Skeletal muscle satellite cell (primary cell): ENCODE results near the gene MOCS2.

Experiments
- H3K27me3 ChIP-seq: 2 replicates; pipeline ENCODE4 v1.7.0; 2013; ENCODE audit warnings: low read length; ENCODE audit not compliant: control insufficient read depth, insufficient read depth
- H3K36me3 ChIP-seq: 2 replicates; pipeline ENCODE4 v1.7.0; 2013; ENCODE audit warnings: mild to moderate bottlenecking, control low read depth, low read length; ENCODE audit not compliant: insufficient read depth
- H3K4me1 ChIP-seq: 2 replicates; pipeline ENCODE4 v1.7.0; 2013; ENCODE audit warnings: low read length; ENCODE audit not compliant: control insufficient read depth, insufficient read depth
- H3K4me2 ChIP-seq: 2 replicates; pipeline ENCODE4 v1.7.0; 2013; ENCODE audit warnings: mild to moderate bottlenecking, low read length
- H3K4me3 ChIP-seq: 2 replicates; pipeline ENCODE4 v1.7.0; 2013; ENCODE audit warnings: low read length
- H3K9ac ChIP-seq: 2 replicates; pipeline ENCODE4 v1.7.0; 2013; ENCODE audit warnings: mild to moderate bottlenecking, low read depth, low read length, moderate library complexity
- H3K9me3 ChIP-seq: replicated peaks from 2 replicates; pipeline ENCODE4 v1.7.0; 2013; ENCODE audit warnings: mild to moderate bottlenecking, control low read depth, low read length

The MOCS2 gene

DNA sequence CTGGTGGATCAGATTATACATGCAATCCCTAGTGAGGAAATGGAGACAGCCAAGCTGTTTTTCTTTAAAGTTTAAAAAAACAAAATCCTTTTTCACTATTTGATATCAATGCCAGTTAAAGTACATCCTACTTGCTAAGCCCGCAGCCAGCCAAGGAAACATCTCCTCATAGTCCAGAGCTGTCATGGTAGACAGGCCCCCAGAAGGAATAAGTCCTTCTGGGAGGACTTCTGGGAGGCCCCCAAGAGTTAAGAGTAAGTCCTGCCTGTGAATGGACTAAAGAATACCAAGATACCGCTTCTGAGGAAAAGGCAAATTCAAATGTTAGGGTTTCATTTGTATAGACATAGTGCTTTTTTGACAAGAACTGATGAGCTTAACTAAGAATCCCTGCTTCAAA lies 38.3 kb downstream of the MOCS2 start:
- H3K9ac ChIP-seq, result no peak overlapping the region
- H3K4me2 ChIP-seq, result no peak overlapping the region
- H3K4me3 ChIP-seq, result no peak overlapping the region
- H3K9me3 ChIP-seq, result no peaks in the 10 kb centered on the region
- H3K36me3 ChIP-seq, result peaks cover 17% of the 10 kb centered on the region
- no peaks in the 10 kb centered on the region for H3K4me1 ChIP-seq
- no peaks in the 10 kb centered on the region for H3K27me3 ChIP-seq

DNA sequence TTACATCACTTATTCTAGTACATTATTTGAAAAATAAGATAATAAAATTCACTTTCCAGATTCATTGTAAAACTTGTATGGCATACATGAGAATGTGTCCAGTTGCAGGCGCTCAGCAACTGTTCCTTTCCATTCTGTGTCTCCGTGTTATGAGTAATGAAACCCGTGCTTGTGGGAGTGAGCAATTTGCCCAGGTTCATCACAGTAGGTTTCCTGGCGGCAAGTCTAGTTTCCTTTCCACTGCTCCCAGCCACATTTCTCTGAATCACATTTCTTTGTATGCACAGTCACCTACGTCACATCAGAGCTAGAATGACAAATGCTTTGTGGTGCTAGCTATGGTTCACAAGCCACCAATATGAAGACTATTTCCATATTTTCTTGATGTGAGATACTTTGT lies 39.9 kb downstream of the MOCS2 start:
- Histone ChIP-seq H3K9ac (no peak overlapping the region), H3K27me3 (no peaks in the 10 kb centered on the region), H3K36me3 (peaks cover 17% of the 10 kb centered on the region), H3K9me3 (no peaks in the 10 kb centered on the region), H3K4me2 (no peak overlapping the region), H3K4me3 (no peak overlapping the region), H3K4me1 (no peaks in the 10 kb centered on the region)

DNA sequence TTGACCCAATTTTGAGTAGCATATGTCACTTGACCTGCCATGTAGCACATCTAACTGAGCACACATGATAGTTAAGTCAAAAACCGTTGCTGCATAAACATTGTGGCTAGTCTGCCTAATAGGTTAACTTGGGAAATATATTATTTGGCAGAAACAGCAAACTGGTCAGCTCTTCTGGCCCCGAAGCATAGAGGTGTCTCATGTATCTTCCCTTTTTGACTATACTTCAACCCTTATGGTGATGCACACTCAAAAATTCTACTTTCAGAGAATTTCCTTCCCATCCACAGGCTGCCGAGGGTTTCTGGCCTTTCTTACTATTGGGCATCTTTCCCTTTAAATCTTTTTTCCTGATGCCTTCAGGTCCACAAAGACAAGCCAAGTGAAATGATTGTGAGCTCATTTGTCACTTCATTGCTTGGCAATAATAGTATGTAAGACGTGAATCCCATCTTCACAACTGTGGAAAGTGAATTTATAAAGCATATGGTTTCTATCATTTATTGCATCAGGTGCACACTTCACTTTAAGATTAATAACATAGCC lies 41.2 kb downstream of the MOCS2 start:
- Histone ChIP-seq H3K36me3 (peaks cover 17% of the 10 kb centered on the region), H3K4me3 (no peak overlapping the region), H3K27me3 (no peaks in the 10 kb centered on the region), H3K9me3 (no peaks in the 10 kb centered on the region), H3K4me2 (no peak overlapping the region), H3K9ac (no peak overlapping the region), H3K4me1 (no peaks in the 10 kb centered on the region)

DNA sequence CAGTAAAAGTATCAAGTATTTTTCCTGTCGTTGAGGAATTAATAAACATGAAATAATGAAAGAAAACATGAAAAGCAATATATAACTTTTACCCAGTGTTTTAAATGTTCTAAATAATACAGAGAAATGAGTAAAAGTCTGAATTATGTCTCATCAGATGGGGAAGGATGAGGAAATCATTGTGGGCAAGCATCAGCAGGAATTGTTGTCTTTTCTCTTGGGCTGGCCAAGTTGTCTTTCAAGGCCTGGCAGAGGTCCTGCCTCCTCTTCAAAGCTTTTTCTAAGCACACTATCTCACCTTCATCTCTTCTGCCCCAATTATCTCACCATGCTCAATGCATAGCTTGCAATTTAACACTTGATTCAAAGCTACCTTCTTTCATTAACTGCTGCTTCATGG lies 41.9 kb downstream of the MOCS2 start:
- H3K36me3 ChIP-seq, result peaks cover 17% of the 10 kb centered on the region
- H3K9ac ChIP-seq, result no peak overlapping the region
- H3K4me1 ChIP-seq, result no peaks in the 10 kb centered on the region

DNA sequence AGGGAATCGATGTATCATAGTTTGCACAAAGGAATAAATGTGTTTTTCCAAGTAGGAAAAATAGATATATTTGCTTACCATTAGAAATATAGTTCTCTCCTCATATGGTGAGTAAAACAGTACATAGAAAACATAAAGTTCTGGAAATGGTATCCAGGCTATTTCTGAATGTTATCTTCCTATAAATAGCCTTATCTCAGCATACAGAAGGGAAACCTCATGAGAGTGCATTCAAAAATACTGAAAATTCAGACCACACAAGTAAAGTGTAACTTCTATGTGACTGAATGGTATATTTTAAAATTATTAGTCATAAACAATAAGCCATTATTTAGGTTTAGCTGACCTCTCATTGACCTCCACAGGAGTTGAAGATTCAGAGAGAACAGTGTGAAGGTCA lies 43.5 kb downstream of the MOCS2 start:
- no peaks in the 10 kb centered on the region for H3K9me3 ChIP-seq
- no peak overlapping the region for H3K4me2 ChIP-seq
- no peaks in the 10 kb centered on the region for H3K4me1 ChIP-seq
- no peaks in the 10 kb centered on the region for H3K27me3 ChIP-seq
- H3K36me3 ChIP-seq, result peaks cover 13% of the 10 kb centered on the region
- no peak overlapping the region for H3K9ac ChIP-seq
- no peak overlapping the region for H3K4me3 ChIP-seq

More for the DNA sequence above, 41.9 kb downstream of the MOCS2 start:
- Histone ChIP-seq H3K4me3 (no peak overlapping the region), H3K4me2 (no peak overlapping the region), H3K9me3 (no peaks in the 10 kb centered on the region), H3K27me3 (no peaks in the 10 kb centered on the region)

DNA sequence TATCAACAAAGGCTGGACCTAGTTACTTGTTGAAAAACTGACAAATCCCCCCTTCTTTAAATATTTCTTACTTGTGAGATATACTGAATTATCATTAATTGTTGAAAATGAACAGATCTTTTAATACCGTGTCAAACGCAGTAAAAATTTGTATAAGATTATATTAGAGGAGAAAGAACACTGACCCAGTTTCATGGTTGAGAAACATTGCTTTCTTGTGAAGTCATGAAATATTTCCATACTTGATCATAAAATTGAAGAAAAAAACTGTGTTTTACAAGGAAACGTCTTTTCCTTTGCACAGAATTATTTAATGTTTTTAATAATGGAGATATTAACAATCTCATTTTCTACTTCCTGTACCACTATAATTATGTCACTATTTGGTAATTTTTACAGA lies 45.8 kb downstream of the MOCS2 start:
- Histone ChIP-seq H3K36me3 (peaks cover 23% of the 10 kb centered on the region), H3K27me3 (no peaks in the 10 kb centered on the region), H3K9me3 (no peaks in the 10 kb centered on the region), H3K9ac (no peak overlapping the region), H3K4me1 (no peaks in the 10 kb centered on the region), H3K4me3 (no peak overlapping the region), H3K4me2 (no peak overlapping the region)

DNA sequence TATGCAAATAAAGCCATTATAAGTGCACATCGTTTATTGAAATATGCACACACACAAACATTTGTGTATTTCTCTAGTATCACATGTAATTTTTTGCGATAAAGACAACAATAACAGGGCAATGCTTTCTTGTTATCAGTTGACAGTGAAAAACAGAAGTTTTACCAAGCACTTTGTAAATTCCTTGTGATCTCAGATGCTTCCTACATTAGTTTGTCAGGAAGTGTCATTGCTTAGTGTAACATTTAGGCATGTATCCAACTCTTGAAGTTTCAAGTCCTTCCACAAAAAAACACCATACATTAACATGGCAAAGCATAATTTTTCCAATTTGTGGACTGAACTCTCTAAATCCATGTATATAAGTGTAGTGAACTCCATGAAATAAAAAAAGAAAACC lies 46.4 kb downstream of the MOCS2 start:
- Histone ChIP-seq H3K9me3 (no peaks in the 10 kb centered on the region), H3K27me3 (no peaks in the 10 kb centered on the region), H3K4me3 (no peak overlapping the region), H3K9ac (no peak overlapping the region), H3K4me1 (no peaks in the 10 kb centered on the region), H3K4me2 (no peak overlapping the region), H3K36me3 (peaks cover 26% of the 10 kb centered on the region)

DNA sequence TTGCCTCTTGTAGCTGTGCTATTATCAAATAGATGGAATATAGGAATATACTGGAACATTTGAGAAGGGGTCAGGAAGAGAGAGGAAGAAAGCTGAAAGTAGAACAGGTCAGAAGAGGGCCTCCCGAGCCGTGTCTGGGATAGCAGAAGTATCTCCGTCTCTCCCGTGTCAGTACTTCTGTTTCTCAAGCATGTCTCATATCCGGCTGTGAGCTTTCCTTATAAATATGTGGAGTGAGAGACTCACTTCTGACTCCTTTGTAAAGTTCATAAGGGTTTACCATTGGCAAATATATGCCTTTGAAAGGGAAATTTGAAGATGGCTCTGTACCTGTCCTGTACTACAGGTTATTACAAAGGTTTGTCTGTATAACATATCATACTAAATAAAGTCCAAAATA lies 50.3 kb downstream of the MOCS2 start:
- Histone ChIP-seq H3K9ac (no peak overlapping the region), H3K9me3 (no peaks in the 10 kb centered on the region), H3K36me3 (peaks cover 19% of the 10 kb centered on the region), H3K4me1 (no peaks in the 10 kb centered on the region), H3K4me3 (no peak overlapping the region), H3K27me3 (no peaks in the 10 kb centered on the region), H3K4me2 (no peak overlapping the region)

DNA sequence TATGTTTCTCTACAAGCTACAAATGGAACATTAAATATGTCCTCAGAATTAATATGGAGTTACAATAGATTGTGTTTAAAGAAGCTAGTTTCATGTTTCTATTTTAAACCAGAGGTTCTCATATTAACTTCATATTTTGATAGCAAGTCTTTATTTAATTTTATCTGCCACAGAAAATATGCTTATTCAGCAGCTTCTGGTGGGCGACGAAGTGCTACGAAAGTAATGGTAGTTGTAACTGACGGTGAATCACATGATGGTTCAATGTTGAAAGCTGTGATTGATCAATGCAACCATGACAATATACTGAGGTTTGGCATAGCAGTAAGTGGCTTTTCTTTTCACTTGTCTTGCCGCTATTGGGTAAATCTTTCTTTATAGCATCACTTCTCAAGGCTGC lies 54.2 kb downstream of the MOCS2 start:
- Histone ChIP-seq H3K4me1 (no peaks in the 10 kb centered on the region), H3K27me3 (no peaks in the 10 kb centered on the region), H3K36me3 (peaks cover 39% of the 10 kb centered on the region), H3K9me3 (no peaks in the 10 kb centered on the region), H3K4me2 (no peak overlapping the region), H3K4me3 (no peak overlapping the region), H3K9ac (no peak overlapping the region)

DNA sequence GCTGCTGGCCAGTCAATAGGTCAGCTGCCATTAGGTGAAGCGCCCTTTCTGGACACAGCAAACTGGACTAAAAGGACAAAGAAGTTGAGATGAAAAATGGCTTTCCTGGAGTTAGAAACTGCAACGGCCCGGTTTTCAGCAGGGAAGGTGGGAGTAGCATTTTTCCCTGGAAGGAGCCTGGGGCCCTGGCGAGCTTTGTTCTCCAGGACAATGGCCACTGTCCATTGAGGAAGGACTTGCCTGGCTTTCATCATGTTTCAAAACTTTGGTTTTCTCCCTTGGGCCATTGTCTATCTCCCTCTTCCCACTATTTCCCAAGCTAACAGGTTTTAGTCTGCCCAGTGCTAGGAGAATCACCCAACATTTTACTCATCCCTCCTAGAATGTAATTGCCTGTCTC lies 56.2 kb downstream of the MOCS2 start:
- peaks cover 27% of the 10 kb centered on the region for H3K36me3 ChIP-seq
- H3K9me3 ChIP-seq, result no peaks in the 10 kb centered on the region
- H3K27me3 ChIP-seq, result no peaks in the 10 kb centered on the region
- no peak overlapping the region for H3K9ac ChIP-seq
- no peak overlapping the region for H3K4me2 ChIP-seq
- no peak overlapping the region for H3K4me3 ChIP-seq
- H3K4me1 ChIP-seq, result no peaks in the 10 kb centered on the region

DNA sequence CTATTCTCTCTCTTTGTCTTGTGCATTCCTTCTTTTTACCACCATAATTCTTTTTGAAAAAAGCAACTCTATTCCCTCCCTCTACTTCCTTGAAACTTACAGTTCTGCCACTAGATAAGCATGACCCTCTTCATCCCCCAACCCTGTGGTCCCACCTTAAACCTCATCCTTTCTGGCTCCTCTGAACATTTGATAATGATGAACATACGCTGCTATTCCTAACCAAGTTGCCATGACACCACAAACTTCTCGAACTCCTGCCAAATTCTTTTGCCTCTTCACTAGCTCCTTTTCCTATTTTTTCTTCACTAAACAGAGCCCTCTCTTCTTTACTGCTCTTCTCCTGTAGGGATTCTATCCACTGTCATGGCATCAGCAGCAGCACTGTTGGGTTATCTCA lies 57.1 kb downstream of the MOCS2 start:
- Histone ChIP-seq H3K9ac (no peak overlapping the region), H3K4me1 (no peaks in the 10 kb centered on the region), H3K9me3 (no peaks in the 10 kb centered on the region), H3K36me3 (peaks cover 30% of the 10 kb centered on the region), H3K4me2 (no peak overlapping the region), H3K27me3 (no peaks in the 10 kb centered on the region), H3K4me3 (no peak overlapping the region)

DNA sequence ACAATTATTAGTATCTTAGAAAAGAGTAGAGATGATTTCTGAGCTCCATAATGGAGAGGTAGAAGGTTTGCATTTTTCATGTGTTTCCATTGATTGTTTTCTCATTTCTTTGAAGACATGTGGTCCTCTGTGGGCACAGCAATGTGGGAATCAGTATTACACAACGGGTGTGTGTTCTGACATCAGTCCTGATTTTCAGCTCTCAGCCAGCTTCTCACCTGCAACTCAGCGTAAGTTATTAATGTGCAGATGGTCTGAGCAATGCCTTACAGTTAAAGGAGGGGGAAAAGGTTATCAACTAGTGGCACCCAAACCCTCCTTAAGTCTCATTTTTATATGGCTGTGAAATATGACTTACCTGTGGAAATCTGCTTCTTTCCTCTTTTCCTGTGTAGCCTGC lies 61.3 kb downstream of the MOCS2 start:
- Histone ChIP-seq H3K4me3 (no peak overlapping the region), H3K9ac (no peak overlapping the region), H3K27me3 (no peaks in the 10 kb centered on the region), H3K4me2 (no peak overlapping the region), H3K36me3 (peaks cover 21% of the 10 kb centered on the region), H3K9me3 (no peaks in the 10 kb centered on the region), H3K4me1 (peaks cover 7% of the 10 kb centered on the region)
